Measurements from ENCODE around the gene IFNL3.
"Not testable (repeated sequence)": the region's sequence is repeated elsewhere in the genome, so short reads cannot be mapped to it uniquely, and the experiment has no call there.

GRCh38 chr19:39273859-39274258, 29.1 kb upstream of the IFNL3 start:
- not testable (repeated sequence) for TF ChIP-seq EZH2 (IDR thresholded peaks at IDR 0.05; ENCODE audit: low read length)
- TF ChIP-seq, protein P1, sequence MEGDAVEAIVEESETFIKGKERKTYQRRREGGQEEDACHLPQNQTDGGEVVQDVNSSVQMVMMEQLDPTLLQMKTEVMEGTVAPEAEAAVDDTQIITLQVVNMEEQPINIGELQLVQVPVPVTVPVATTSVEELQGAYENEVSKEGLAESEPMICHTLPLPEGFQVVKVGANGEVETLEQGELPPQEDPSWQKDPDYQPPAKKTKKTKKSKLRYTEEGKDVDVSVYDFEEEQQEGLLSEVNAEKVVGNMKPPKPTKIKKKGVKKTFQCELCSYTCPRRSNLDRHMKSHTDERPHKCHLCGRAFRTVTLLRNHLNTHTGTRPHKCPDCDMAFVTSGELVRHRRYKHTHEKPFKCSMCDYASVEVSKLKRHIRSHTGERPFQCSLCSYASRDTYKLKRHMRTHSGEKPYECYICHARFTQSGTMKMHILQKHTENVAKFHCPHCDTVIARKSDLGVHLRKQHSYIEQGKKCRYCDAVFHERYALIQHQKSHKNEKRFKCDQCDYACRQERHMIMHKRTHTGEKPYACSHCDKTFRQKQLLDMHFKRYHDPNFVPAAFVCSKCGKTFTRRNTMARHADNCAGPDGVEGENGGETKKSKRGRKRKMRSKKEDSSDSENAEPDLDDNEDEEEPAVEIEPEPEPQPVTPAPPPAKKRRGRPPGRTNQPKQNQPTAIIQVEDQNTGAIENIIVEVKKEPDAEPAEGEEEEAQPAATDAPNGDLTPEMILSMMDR (optimal IDR thresholded peaks at IDR 0.05 in 1 of 3, IDR thresholded peaks at IDR 0.05 in 1 of 3, conservative IDR thresholded peaks at IDR 0.05 in 1 of 3; ENCODE audit: extremely low read depth in 1 of 3, insufficient read depth in 2 of 3, low read length in 3 of 3): not testable (repeated sequence)

Measured in keratinocyte (primary cell).